HG02623 (cell line): Measurements from ENCODE around the gene NUBP1.
"Not testable (repeated sequence)": the region's sequence is repeated elsewhere in the genome, so short reads cannot be mapped to it uniquely, and the experiment has no call there.

ENCODE experiments used
- ATAC-seq: cut with Tn5 transposase; IDR thresholded peaks from one replicate; pipeline ENCODE4 v1.9.1; 2021; ENCODE audit warnings: moderate library complexity; ENCODE audit not compliant: unreplicated experiment

NUBP1 gene

GRCh38 chr16:10750793-10751192 lies 7.2 kb downstream of the NUBP1 start:
- no peak for ATAC-seq

GRCh38 chr16:10751291-10751697 lies 7.7 kb downstream of the NUBP1 start:
- no peak for ATAC-seq

GRCh38 chr16:10752843-10753523 lies 9.3 kb downstream of the NUBP1 start:
- peak; percentile 52 for ATAC-seq

GRCh38 chr16:10753670-10754069 lies 10.0 kb downstream of the NUBP1 start:
- no peak for ATAC-seq

DNA sequence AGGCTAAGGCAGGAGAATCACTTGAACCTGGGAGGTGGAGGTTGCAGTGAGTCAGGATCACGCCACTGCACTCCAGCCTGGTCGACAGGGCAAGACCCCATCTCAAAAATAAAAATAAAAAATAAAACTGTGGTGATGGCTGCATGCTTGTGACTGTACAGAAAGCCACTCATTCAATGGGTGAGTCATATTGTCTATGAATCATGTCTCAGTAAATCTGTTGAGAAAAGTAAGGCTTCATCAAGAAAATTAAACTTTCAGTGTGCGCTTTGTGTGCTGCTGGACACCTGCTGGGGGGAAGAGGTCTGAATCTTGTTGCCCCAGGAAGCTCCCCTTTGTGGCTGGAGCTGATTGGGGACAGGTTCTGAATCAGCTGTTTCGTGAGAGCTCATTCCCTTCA lies 11.3 kb downstream of the NUBP1 start:
- no peak for ATAC-seq

GRCh38 chr16:10756574-10756973 lies 12.9 kb downstream of the NUBP1 start:
- ATAC-seq = no peak

- no peak for ATAC-seq
Observed at GRCh38 chr16:10760858-10761257, 17.2 kb downstream of the NUBP1 start.

DNA sequence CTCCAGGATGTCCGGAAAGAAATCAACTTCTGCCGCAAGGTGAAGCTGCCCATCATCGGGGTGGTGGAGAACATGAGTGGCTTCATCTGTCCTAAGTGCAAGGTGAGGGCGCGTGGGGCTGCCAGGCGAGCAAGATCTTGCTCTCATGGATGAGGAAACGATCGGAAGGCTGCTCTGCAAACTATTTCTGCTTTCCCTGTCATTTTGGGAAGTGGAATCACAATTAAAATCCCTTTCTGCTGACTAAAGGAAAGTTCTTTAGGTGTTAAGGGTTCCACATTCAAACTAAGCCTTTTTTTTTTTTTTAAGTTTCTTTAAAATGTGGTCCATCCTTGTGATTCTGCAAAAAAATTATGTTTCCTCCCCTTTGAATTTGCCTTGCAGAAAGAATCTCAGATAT lies 17.7 kb downstream of the NUBP1 start:
- ATAC-seq = no peak

- ATAC-seq = no peak
Observed at GRCh38 chr16:10762336-10763016, 18.8 kb downstream of the NUBP1 start.

GRCh38 chr16:10763456-10763855 lies 19.8 kb downstream of the NUBP1 start:
- no peak for ATAC-seq

- ATAC-seq = peak; percentile 50
Observed at GRCh38 chr16:10765772-10766171, 22.1 kb downstream of the NUBP1 start.

GRCh38 chr16:10767127-10767526 lies 23.5 kb downstream of the NUBP1 start:
- ATAC-seq = no peak

GRCh38 chr16:10769381-10769780 lies 25.7 kb downstream of the NUBP1 start:
- no peak for ATAC-seq

- no peak for ATAC-seq
Observed at GRCh38 chr16:10770907-10771306, 27.3 kb downstream of the NUBP1 start.

GRCh38 chr16:10776280-10776679 lies 32.6 kb downstream of the NUBP1 start:
- peak; percentile 53 for ATAC-seq

DNA sequence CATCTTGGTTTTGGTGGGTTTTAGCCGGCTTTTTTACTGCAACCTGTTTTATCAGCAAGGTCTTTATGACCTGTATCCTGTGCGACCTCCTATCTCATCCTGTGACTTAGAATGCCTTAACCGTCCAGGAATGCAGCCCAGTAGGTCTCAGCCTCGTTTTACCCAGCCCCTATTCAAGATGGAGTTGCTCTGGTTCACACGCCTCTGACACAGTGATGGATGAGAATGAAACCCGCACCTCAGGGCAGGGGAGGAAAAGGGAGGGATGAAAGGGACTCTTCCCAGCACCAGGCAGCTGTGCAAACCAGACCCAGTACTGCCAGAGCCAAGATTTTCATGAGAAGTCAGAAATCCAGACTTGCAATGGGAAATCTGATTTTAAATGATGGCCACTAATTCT lies 33.3 kb downstream of the NUBP1 start:
- not testable (repeated sequence) for ATAC-seq

GRCh38 chr16:10777356-10777755 lies 33.7 kb downstream of the NUBP1 start:
- no peak for ATAC-seq

DNA sequence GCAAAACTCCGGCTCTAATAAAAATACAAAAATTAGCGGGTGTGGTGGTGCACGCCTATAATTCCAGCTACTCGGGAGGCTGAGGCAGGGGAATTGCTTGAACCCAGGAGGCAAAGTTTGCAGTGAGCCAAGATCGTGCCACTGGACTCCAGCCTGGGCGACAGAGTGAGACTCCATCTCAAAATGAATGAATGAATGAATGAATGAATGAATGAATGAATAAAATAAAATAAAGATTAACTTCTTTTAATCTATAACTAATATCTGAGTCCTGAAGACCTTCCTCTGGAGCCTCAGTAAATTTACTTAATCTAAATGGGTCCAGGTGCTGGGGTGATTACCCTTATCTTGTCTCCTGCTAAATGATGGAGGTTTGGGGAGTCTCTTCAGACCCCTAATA lies 36.3 kb downstream of the NUBP1 start:
- not testable (repeated sequence) for ATAC-seq

DNA sequence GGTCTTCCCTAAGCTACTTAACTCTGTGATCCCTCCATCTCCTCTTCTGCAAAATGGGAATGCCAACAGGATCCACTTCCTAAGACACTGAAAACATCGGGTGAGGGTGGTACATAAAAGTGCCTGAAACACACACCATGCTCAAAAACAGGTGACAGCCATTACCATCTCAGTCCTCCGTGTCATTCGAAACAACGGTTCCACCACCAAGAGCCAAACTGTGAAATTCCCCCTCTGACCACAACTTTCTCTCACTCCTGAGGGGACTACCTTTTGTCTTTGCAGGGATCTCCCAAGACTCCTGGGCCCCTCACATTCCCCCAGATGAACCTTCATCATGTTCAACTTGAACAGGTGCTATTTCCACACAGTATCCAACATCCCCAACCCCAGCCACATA lies 37.0 kb downstream of the NUBP1 start:
- no peak for ATAC-seq

DNA sequence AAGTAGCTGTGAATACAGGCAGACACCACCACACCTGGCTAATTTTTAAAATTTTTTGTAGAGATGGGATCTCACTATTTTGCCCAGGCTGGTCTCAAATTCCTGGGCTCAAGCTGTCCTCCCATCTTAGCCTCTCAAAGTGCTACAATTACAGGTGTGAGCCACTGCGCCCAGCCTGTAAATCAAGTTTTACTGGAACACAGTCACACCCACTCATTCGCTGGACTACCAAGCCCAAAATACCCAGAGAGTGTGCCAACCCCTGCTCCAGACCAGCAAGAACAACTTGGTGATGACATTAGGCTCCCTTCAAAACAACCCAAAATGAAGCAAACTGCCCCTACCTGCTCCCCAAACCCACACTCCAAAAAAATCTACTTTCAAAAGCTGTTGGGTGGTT lies 39.0 kb downstream of the NUBP1 start:
- no peak for ATAC-seq

DNA sequence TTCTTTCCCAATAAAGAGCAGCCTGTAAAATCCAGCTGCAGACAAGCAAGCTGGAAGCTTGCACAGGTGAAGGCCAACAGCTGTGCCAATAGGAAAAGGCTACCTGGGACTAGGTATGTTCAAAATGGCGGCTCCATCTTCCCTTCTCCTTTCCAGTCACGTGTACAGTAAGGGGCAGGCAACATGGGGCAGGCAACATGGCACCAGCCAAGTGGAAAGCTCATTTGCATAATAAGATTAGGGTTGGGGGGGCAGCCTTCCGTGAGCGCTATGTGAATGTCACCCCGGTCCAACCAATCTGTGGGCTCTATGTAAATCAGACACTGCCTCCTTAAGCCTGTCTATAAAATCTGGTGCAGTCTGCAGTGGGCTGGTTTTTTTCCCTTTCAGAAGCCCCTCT lies 43.7 kb downstream of the NUBP1 start:
- ATAC-seq = no peak

GRCh38 chr16:10788630-10789029 lies 45.0 kb downstream of the NUBP1 start:
- not testable (repeated sequence) for ATAC-seq

- ATAC-seq = no peak
Observed at GRCh38 chr16:10791048-10791447, 47.4 kb downstream of the NUBP1 start.
